Left ventricle myocardium inferior (tissue), 1 donor: ENCODE measurements around the gene MCOLN1. TPM values are rescaled to one million over a fixed set of nuclear protein-coding genes. Genes with fewer than 3 reads are reported as not detected.
A peak's percentile ranks its signal among the peaks of the same experiment; 100 is the strongest.

Experiments used
- DNase-seq: peaks from one replicate; pipeline ENCODE4 v3.0.0-alpha.2; 2020
- H3K27ac ChIP-seq: fragments of 200-600 bp; replicated peaks from 2 replicates; pipeline ENCODE4 v1.8.0; 2021
- H3K27me3 ChIP-seq: fragments of 200-600 bp; 2 replicates; pipeline ENCODE4 v1.8.0; 2021; ENCODE audit warnings: low read depth
- H3K36me3 ChIP-seq: fragments of 200-600 bp; 2 replicates; pipeline ENCODE4 v1.8.0; 2021
- H3K4me1 ChIP-seq: fragments of 200-600 bp; 2 replicates; pipeline ENCODE4 v1.8.0; 2021
- H3K4me3 ChIP-seq: fragments of 200-600 bp; 2 replicates; pipeline ENCODE4 v1.8.0; 2021; ENCODE audit warnings: mild to moderate bottlenecking, moderate library complexity
- H3K9me3 ChIP-seq: fragments of 200-600 bp; replicated peaks from 2 replicates; pipeline ENCODE4 v1.8.0; 2021
- CTCF ChIP-seq: fragments of 200-600 bp; IDR thresholded peaks from 2 replicates; pipeline ENCODE4 v1.8.0; 2021; ENCODE audit warnings: antibody characterized with exemption, mild to moderate bottlenecking, borderline replicate concordance
- intact Hi-C: fragments of 100-400 bp; cut with micrococcal nuclease; formaldehyde crosslinking; loops from one replicate; pipeline ENCODE4 v1.11.0; 2022
- total RNA-seq: library from RNA; stranded (reverse); fragmentation: NEBNext Ultra II Directional; extraction: Animal tissue kit (Norgen Biotek cat#: 25700); gene quantifications from one replicate; pipeline ENCODE4 v1.2.1, GENCODE V29; 2021
- donor health status: DM: no; HTN: yes; CAD: no; lungs with severe emphysema.

MCOLN1 gene
- total RNA-seq, 1 donor from 2014 or later: 16.8 TPM

GRCh38 chr19:7492558-7492957, 29.9 kb upstream of the MCOLN1 start:
- no peak for TF ChIP-seq CTCF
- H3K4me1 ChIP-seq: peaks cover 26% of the 10 kb centered on the region
- H3K4me3 ChIP-seq: no peak overlapping the region
- no peaks in the 10 kb centered on the region for H3K36me3 ChIP-seq
- no peak overlapping the region for H3K27ac ChIP-seq
- no peaks in the 10 kb centered on the region for H3K27me3 ChIP-seq
- no peak for DNase-seq
- intact Hi-C loops: no loop called here
- no peaks in the 10 kb centered on the region for H3K9me3 ChIP-seq

GRCh38 chr19:7494416-7495098, 27.9 kb upstream of the MCOLN1 start:
- no peaks in the 10 kb centered on the region for H3K9me3 ChIP-seq
- peaks cover 11% of the 10 kb centered on the region for H3K27me3 ChIP-seq
- H3K27ac ChIP-seq: peak overlapping the region; percentile 83
- peak overlapping the region; percentile 23 for H3K4me3 ChIP-seq
- peak; percentile 48 for DNase-seq
- TF ChIP-seq CTCF: peak; percentile 44
- intact Hi-C loops: no loop called here
- no peaks in the 10 kb centered on the region for H3K36me3 ChIP-seq
- peaks cover 14% of the 10 kb centered on the region for H3K4me1 ChIP-seq

- TF ChIP-seq CTCF: peak; percentile 39
These were observed 25.1 kb upstream of the MCOLN1 start for GRCh38 chr19:7497292-7497691.

GRCh38 chr19:7500811-7501450, 21.5 kb upstream of the MCOLN1 start:
- no peak overlapping the region for H3K27ac ChIP-seq
- H3K4me3 ChIP-seq: peak overlapping the region; percentile 62
- no peak for DNase-seq
- H3K27me3 ChIP-seq: peaks cover 73% of the 10 kb centered on the region
- intact Hi-C loops: no loop called here
- peaks cover 17% of the 10 kb centered on the region for H3K4me1 ChIP-seq
- H3K9me3 ChIP-seq: no peaks in the 10 kb centered on the region
- no peaks in the 10 kb centered on the region for H3K36me3 ChIP-seq
- TF ChIP-seq CTCF: no peak

More at GRCh38 chr19:7497292-7497691, 25.1 kb upstream of the MCOLN1 start:
- Histone ChIP-seq H3K9me3 (no peaks in the 10 kb centered on the region), H3K27ac (no peak overlapping the region), H3K36me3 (no peaks in the 10 kb centered on the region), H3K4me1 (peaks cover 22% of the 10 kb centered on the region), H3K27me3 (peaks cover 37% of the 10 kb centered on the region), H3K4me3 (no peak overlapping the region)
- intact Hi-C loops: no loop called here
- no peak for DNase-seq

GRCh38 chr19:7502552-7502951, 19.9 kb upstream of the MCOLN1 start:
- intact Hi-C loops: no loop called here
- no peak for TF ChIP-seq CTCF
- no peak for DNase-seq
- no peaks in the 10 kb centered on the region for H3K9me3 ChIP-seq
- peaks cover 77% of the 10 kb centered on the region for H3K27me3 ChIP-seq
- H3K36me3 ChIP-seq: no peaks in the 10 kb centered on the region
- peaks cover 19% of the 10 kb centered on the region for H3K4me1 ChIP-seq
- H3K4me3 ChIP-seq: no peak overlapping the region
- H3K27ac ChIP-seq: no peak overlapping the region
